ENCODE data around the gene RBM47.
"Not testable (repeated sequence)": the region's sequence is repeated elsewhere in the genome, so short reads cannot be mapped to it uniquely, and the experiment has no call there.

Gene RBM47

GRCh38 chr4:40629401-40630334 is at the start of gene RBM47:
Gene RBM47, minus strand, starts transcription at chr4:40629864. Its CDS starts 190,971 bp downstream, at chr4:40438893.
- peak in 5 of 6 experiments; percentile 1 to 23 (median 10) for DNase-seq

- DNase-seq, result no peak
Observed at GRCh38 chr4:40678421-40678820, 48.8 kb upstream of the RBM47 start.

DNA sequence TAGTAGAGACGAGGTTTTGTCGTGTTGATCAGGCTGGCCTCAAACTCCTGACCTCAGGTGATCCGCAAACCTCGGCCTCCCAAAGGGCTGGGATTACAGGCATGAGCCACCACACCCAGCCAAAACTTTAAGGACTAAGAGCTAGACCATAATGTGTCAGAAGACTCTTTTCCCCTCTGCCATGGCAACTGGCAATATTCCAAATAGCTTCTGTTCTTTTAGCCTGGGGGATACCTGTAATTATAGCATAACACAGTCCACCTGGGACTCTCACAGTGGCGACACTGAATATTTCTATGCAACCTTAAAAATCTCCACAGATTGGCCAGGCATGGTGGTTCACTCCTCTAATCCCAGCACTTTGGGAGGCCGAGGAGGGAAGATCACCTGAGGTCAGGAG is 45.5 kb upstream of the RBM47 start:
- DNase-seq, result no peak

- DNase-seq, result peak in 3 of 6 experiments; percentile 2 to 10 (median 9)
Observed at GRCh38 chr4:40672528-40673522, 43.2 kb upstream of the RBM47 start.

DNA sequence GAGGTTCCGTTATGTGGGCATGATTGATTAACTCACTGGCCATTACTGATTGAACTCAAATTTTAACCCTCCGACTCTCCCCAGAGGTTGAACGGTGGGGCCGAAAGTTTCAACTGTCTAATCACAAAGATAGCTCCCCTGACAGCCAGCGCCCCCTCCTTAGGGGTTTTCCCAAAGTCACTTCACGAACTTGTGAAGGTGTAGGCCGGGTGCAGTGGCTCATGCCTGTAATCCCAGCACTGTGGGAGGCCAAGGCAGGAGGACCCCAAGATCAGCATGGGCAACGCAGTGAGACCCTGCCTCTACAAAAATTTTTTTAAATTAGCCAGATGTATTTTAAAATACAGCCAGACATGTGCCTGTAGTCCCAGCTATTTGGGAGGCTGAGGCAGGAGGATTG is 39.8 kb upstream of the RBM47 start:
- no peak for DNase-seq

DNA sequence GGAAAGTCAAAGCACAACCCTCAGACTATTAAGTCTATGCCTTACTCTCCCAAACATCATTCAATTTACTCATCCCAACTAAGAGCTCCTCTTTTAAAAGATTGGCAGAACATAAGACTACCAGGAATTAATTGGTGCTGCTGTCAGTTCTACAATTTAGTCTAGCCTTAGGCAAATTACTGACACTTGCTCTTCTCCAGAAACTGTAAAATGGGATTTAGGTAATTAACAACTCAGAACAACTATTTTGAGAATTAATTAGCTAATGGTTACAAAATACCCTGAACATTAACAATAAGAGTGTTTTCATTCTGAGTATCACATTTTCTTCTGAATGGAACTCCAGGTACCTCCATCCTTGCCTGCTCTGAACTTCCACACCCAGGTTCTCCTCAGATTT is 36.2 kb upstream of the RBM47 start:
- no peak for DNase-seq

GRCh38 chr4:40662962-40663604 is 33.4 kb upstream of the RBM47 start:
- no peak for DNase-seq

GRCh38 chr4:40661803-40662202 is 32.1 kb upstream of the RBM47 start:
- no peak for DNase-seq

DNA sequence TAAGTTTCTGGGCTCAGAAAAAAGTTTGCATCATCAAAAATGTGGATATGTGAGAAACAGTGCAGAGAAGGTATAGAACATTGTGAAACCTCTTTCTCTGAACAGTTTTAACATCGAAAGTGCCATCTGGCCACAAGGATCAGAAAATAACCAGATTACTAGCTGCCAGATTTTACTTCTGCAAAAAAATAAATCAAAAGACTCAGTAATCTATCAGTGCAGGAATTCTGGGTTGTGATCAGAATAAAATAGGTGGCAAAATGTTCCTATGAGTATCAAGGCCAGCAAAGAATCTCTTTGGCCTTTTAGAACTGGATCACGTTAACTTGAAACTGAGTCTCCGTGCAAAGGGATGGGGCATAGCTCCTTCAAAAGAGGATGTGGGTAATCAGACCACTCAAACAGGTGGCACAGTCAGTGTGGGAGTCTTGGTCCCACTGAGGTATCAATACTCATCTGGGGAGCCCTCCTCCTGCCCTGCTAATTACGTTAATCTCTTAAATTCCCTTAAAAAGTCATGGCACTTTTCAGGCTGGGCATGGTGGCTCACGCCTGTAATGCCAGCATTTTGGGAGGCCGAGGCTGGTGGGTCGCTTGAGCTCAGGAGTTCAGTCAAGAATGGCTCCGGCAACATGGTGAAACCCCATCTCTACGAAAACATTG is 26.7 kb upstream of the RBM47 start:
- no peak for DNase-seq

DNA sequence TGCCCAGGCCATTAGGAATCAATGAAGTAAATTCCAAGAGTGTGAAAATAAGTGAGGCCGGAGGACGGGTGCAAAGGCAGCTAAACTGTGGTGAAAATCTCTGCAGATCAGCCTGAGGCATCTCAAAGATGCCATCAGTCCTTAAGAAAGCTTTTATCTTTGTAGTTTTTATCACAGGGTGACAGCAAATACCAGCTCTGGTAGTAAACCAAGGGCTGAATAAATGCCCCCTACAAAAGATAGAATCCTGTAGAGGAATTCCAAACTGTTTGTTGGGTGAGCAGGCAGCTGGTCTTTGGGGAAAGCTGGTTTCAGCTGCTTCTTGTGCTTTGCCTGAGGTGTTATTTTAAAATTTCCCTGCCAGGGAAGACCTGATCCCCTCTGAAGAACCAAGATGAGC is 21.6 kb upstream of the RBM47 start:
- no peak for DNase-seq

- DNase-seq, result no peak
Observed at GRCh38 chr4:40649321-40649720, 19.7 kb upstream of the RBM47 start.

GRCh38 chr4:40648742-40649281 is 19.1 kb upstream of the RBM47 start:
- no peak for DNase-seq

DNA sequence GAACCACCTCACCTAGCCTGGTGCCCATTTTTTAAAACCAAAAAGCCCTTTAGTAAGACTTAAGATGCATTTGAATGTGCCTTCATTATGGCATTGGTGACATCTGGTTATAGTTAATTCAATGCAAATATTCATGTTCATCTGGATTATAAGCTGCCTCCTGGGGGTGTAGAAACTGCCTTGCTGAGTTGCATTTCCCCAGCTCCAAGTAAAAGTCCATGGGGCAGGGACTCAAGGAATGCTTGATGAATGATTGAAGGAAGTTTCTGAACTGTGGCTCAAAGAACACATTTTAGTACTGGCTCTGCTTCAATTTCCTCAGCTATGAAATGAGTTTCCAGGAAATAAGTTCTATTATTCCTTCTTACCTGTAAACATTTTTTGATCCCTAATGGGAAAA is 18.5 kb upstream of the RBM47 start:
- no peak for DNase-seq

DNA sequence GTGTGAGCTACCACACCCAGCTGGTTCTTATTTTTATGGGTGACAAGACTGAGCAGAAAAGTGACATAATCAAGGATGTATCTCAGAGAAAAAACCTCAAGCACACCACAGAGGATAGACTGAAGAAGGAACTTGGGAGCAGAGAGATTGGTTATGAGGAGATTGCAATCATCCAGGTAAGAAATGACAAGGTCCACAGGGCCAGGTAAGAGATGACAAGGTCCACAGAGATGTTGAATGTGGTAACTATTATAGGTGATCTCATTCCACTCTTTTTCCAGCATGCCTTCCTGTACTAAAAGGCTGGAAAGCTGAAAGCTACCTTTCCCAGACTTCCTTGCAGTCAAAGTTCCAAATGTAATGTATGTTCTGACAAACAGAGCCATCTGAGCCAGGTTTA is 15.9 kb upstream of the RBM47 start:
- no peak for DNase-seq

DNA sequence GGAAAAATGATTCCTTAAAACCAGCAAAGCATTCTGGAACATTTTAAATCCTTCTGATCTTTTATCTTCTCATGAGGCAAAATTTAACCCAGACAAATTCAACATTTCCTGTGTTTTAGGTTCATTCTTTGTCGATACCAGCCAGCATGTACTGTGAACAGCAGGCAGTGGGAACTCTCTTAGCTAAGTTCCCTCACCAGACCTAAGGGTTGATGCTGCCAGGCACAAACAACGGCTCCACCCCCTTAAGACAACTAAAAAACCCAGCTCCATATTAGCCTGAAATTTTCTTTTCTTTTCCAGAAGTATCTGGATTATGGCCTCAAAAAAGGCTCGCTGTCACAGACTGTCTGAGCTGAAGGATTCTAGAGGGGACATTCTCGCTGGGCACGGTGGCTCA is 2.4 kb upstream of the RBM47 start:
- DNase-seq, result peak in 1 of 6 experiments; percentile 1

GRCh38 chr4:40630335-40631021 is 814 bp upstream of the RBM47 start:
- DNase-seq, result peak in 3 of 6 experiments; percentile 1 to 21 (median 13)

GRCh38 chr4:40628888-40629287 is 776 bp downstream of the RBM47 start:
- DNase-seq, result no peak

- DNase-seq, result not testable (repeated sequence)
Observed at GRCh38 chr4:40628407-40628806, 1.3 kb downstream of the RBM47 start.

DNA sequence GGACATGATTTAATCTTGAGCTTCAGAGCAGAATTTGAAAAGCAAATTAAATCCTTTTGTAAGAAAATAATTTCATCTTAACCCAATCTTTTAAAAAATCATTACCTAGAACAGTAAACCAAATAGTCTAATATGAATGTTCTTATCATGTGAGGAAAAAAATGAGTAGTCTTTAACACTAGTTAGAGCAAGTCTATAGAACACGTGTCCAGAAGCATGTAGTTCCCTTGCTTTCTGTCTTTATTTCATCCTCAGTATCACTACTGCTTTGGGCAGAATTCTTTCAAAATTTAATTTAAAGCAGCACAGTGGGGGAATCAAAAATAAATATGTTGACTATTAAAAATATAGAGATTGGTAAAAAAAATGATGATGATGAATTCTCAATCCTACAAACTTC is 2.1 kb downstream of the RBM47 start:
- DNase-seq, result no peak

DNA sequence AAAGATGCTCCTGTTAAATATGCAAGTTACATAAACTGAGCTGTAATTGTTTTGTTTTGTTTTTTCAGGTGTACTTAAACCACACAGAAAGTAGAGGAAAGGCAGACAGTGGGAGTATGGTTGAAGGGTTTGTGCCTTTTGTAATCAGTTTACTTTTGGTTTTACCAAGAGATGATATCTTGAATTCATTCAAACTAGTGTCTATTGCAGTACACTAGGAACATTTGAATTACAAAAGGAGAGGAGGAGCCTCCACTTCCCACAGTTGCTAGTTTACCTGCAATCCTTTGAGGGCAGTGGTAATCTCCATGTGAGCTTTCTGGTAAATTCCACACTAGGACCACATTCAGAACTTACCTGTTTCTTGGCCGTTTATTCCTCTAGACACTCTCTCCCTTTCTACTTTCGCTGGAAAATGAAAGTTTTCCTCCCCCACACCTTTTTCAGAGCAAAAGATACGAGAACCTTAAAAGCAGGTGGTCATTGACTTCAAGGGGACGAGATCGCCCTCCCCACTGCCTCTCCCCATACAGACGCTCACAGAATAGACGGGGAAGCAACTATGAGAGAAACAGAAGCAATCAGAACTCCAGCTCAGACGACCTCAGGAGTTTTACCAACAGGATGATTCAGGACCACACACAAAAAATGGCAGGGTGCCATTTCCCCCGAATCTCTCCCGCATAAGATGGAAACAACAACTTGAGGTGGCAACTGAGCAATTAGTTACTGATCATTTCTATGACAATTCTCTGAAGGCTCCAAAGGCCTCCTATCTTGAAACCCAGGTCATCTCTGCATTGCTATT is 3.3 kb downstream of the RBM47 start:
- no peak for DNase-seq

GRCh38 chr4:40623707-40624106 is 6.0 kb downstream of the RBM47 start:
- no peak for DNase-seq

Measured in stimulated activated naive CD4-positive, alpha-beta T cell (primary cell).